Gastroesophageal sphincter (tissue), 3 donors: ENCODE results near the gene SLC6A19.

ENCODE experiments used
- EP300 ChIP-seq: sonication (generic); formaldehyde crosslinking; IDR thresholded peaks from one replicate; pipeline ENCODE4 v1.6.1; 2017; ENCODE audit warnings: antibody characterized with exemption, mild to moderate bottlenecking
- POLR2A ChIP-seq, 2 donors: fragments of 450-650 bp; IDR thresholded peaks; one replicate each; pipeline ENCODE4 v1.6.1; 2017; ENCODE audit warnings: antibody characterized with exemption in 2 of 2, mild to moderate bottlenecking in 2 of 2, moderate library complexity in 1 of 2
- POLR2AphosphoS5 ChIP-seq: sonication (generic); formaldehyde crosslinking; IDR thresholded peaks from one replicate; pipeline ENCODE4 v1.6.1; 2017; ENCODE audit warnings: antibody characterized with exemption
- TF ChIP-seq, protein P1 (sequence below), 4 experiments: fragments of 200-600 bp in 2 of 4; fragments of 450-650 bp in 2 of 4; sonication (generic) in 1 of 4; IDR thresholded peaks; one replicate each; pipeline ENCODE4 v1.5.1; 2017 to 2019; ENCODE audit warnings: antibody characterized with exemption in 4 of 4, mild to moderate bottlenecking in 2 of 4, moderate library complexity in 2 of 4

DNA sequence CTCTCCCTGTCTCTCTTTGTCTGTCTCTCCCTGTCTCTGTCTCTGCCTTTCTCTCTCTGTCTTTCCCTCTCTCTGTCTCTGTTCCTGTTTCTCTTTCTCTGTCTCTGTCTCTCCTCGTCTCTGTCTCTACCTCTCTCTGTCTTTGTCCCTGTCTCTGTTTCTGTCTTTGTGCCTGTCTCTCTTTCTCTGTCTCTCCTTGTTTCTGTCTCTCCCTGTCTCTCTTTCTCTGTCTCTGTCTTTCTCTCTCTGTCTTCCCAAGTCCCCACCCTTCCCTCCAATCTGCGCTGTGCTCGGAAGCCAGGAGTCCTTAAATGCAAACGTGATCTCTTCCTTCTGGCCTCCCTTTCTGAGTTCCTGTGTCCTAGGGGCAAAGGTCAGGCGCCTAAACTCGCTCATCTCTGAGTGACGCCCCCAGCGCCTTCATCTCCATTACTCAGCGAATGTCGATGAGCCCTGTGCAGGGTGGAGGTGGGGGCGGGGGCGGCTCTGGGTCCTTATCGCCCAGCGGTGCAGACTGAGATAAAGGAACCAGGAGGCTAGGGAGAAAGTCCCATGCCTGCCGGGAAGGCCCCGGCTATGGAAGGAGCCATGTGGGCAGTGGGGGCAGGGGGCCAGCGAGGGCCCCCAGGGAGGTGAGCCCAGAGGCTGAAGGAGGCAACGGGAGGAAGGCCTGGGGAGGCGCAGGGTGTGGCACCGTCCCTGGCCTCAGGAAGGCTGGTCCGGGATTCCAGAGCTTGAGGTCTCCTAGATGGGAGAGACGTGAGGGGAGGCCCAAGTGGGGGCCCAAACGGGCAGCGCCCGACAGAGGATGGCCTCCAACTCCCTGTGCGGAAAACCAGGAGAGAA is 1.5 kb upstream of the SLC6A19 start:
- TF ChIP-seq, protein P1, sequence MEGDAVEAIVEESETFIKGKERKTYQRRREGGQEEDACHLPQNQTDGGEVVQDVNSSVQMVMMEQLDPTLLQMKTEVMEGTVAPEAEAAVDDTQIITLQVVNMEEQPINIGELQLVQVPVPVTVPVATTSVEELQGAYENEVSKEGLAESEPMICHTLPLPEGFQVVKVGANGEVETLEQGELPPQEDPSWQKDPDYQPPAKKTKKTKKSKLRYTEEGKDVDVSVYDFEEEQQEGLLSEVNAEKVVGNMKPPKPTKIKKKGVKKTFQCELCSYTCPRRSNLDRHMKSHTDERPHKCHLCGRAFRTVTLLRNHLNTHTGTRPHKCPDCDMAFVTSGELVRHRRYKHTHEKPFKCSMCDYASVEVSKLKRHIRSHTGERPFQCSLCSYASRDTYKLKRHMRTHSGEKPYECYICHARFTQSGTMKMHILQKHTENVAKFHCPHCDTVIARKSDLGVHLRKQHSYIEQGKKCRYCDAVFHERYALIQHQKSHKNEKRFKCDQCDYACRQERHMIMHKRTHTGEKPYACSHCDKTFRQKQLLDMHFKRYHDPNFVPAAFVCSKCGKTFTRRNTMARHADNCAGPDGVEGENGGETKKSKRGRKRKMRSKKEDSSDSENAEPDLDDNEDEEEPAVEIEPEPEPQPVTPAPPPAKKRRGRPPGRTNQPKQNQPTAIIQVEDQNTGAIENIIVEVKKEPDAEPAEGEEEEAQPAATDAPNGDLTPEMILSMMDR (IDR thresholded peaks at IDR 0.05) = no peak
- TF ChIP-seq EP300 (no peak), POLR2AphosphoS5 (no peak), POLR2A (IDR thresholded peaks at IDR 0.05) (no peak)
